GM12874 (cell line): Measurements from ENCODE around the gene DNAH11.

ENCODE experiments used
- TF ChIP-seq, protein P1 (sequence below): IDR thresholded peaks from 2 replicates; pipeline ENCODE4 v1.5.1; 2011; ENCODE audit warnings: low read depth, mild to moderate bottlenecking, control low read depth, low read length, moderate library complexity; ENCODE audit not compliant: insufficient read depth

The DNAH11 gene

DNA sequence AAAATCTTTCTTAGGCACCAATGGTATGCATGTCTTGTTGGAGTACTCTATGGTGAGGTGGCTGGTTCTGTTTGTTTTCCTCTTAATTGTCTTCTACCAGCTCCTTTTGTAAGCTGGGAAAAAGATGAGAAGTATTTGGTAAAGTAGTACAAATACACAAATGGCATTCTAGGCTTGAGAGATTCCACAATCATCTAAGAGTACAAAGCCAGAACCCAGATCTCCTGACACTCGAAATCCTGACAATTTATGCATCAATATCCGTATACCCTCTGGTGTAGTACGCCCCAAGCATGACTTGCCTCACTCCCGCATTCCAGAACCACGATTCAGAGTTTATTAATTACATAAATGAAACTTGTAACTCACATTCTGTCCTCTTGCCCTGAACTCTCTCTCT lies 359.4 kb downstream of the DNAH11 start:
- TF ChIP-seq, protein P1, sequence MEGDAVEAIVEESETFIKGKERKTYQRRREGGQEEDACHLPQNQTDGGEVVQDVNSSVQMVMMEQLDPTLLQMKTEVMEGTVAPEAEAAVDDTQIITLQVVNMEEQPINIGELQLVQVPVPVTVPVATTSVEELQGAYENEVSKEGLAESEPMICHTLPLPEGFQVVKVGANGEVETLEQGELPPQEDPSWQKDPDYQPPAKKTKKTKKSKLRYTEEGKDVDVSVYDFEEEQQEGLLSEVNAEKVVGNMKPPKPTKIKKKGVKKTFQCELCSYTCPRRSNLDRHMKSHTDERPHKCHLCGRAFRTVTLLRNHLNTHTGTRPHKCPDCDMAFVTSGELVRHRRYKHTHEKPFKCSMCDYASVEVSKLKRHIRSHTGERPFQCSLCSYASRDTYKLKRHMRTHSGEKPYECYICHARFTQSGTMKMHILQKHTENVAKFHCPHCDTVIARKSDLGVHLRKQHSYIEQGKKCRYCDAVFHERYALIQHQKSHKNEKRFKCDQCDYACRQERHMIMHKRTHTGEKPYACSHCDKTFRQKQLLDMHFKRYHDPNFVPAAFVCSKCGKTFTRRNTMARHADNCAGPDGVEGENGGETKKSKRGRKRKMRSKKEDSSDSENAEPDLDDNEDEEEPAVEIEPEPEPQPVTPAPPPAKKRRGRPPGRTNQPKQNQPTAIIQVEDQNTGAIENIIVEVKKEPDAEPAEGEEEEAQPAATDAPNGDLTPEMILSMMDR: no peak

DNA sequence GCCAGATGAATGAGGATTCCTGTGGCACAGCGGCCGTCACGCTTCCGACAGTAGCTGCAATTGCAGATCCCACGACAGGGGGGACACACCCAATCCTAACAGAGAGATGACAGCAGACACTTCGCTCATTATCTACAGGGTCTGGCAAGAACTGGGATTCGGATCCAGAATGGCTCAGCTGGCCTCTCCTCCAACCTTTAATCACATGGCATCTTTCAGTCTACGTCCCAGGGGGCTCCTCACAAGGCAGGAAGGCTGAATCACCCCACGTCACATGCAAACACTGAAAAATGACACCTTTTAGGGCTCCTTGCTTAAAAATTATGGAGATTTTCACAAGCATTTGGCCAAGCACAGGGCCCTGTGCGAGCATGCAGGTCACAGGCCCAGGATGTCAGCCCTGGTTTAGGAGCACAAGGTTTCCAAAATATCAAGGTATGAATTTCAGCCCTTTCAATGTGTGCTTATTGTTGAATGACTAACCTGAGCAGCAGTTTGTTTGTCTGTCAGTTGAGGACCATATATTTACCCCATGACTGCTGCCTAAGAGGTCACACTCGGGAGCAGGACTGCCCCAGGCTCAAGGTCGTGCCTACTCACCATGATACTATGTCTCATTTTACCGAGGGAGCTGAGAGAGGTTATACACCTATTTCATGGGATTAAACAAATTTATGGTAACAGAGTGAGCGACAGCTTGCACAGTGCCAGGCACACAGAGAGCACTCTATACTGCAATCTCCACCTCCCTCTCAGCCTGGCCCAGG lies 360.4 kb downstream of the DNAH11 start:
- TF ChIP-seq, protein P1: no peak

DNA sequence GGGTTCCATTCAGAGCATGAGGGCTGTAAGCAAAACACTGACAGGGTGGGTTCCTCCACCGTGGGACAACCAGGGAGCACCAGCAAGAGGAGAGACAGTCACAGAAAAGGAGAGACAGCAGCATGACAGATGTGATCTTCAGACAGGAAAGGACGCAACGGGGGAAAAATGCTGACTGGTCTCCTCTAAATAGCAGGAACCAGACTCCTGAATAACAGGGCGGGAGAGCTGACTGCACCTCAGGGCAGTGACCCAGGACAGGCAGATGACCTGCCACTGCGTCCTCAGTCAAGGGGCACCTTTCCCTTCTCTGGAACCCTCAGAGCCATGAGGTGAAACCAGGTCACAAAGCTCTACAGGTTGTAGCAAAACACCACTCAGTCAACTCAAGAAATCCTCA lies 365.9 kb downstream of the DNAH11 start:
- TF ChIP-seq, protein P1: no peak

DNA sequence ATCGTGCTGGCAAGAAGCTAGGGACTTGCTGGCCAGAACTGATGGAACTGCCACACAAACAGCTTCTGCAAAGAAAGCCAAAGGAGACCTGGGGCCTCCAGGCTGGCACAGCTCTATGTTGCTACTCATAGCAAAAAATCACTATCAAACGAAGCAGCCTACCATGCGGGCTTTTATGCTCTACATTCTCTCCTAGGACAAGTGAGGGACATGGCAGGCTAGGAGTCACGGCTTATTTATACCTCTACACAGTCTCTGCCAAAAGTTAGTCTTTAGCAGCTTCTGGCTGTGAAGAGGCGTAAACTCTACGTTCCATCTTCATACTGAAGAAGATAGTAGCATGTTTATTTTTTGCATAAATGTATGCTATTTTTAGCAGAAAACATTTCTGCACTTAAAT lies 367.4 kb downstream of the DNAH11 start:
- TF ChIP-seq, protein P1: no peak

DNA sequence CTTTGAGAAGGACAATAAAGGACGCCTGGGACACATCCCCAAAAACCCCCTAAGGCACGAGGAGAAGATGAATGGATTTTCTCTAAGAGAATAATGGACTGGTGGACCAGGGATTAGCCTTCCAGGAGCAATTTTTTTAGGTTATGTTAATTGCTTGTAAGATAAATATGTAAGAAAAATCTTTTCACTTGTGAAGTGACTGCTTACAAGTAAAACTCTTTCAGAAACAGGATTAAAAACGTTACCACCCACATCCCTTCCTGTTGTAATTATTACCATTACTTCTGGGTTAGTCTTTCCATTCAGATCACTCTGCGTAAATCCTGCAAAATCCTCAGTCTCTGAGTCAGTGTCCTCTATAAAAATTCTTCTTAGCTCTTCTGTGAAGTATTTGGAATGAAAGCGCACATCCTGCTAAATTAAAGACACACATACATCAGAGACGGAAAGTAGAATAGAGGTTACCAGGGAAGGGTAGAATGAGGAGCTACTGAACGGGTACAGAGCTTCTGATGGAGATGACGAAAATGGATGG lies 368.6 kb downstream of the DNAH11 start:
- TF ChIP-seq, protein P1: no peak

DNA sequence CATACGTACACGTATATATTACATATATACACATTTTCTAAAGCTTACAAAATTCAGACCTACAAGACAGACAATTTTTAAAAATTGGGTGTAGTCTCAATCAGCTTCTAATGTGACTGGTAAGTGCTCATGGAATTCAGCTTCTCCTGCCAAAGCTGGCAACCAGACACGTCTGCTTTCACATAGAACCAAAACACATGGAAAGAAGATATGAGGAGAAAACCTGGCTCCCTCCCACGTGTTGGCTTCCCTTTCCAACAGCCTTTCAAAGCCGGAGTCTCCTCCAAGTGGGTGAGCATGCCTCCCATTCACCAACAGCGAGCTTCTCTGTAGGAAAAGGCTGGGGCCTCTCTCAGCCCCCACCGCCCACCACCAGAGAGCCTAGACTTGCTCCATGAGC lies 369.5 kb downstream of the DNAH11 start:
- TF ChIP-seq, protein P1: no peak

DNA sequence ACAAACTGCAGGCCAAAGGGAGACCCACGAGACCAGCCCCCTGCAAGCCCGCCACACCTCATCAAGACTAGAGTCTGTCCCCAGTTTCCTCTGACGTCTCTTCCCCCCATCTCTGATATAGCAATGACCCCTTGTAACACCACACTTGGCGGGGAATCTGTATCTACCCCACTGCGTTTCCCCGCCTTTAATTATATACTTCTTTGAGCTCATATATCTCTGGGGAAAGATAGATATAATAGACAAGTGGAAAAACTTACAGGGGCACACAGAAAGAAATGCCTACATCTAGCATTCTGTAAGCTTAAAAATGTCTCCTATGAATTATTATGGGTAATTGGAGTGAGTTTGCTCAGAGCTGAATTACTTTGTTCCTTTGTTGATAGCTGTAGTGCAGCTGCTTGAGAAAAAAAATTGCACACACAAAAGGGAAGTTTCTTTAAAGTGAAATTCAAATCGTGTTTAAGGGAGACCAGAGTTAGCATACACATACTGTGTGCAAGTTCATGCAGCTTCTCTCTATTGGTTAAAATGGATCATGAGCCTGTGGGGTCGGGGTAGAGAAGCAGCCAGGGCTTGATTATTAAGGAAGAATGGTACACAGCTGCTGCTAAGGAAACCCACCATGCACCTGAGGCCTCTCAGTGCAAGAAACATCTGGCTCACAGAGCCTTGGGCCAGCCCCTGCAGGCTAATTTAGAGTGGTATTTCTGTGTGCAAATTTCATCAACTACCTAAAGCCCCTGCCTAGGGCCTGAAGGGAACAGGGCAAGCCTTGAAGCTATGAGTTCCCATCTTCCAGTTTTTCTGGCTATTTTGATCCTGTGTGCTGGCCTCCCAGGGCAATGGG lies 370.3 kb downstream of the DNAH11 start:
- TF ChIP-seq, protein P1: no peak
